ENCODE results near the gene KLHL21. TPM values are rescaled to one million over a fixed set of nuclear protein-coding genes. Genes with fewer than 3 reads are reported as not detected.

Gene KLHL21
- total RNA-seq, 1 experiment from 2014 or later, result 21.6 TPM

GRCh38 chr1:6570987-6571386 lies 31.7 kb downstream of the KLHL21 start:
- peaks cover 11% of the 10 kb centered on the region for H3K27me3 Mint-ChIP-seq (ENCODE audit: insufficient read depth, unreplicated experiment)
- CTCF ChIA-PET, result no interaction called here

GRCh38 chr1:6570100-6570499 lies 32.6 kb downstream of the KLHL21 start:
- TF ChIP-seq, protein P1, sequence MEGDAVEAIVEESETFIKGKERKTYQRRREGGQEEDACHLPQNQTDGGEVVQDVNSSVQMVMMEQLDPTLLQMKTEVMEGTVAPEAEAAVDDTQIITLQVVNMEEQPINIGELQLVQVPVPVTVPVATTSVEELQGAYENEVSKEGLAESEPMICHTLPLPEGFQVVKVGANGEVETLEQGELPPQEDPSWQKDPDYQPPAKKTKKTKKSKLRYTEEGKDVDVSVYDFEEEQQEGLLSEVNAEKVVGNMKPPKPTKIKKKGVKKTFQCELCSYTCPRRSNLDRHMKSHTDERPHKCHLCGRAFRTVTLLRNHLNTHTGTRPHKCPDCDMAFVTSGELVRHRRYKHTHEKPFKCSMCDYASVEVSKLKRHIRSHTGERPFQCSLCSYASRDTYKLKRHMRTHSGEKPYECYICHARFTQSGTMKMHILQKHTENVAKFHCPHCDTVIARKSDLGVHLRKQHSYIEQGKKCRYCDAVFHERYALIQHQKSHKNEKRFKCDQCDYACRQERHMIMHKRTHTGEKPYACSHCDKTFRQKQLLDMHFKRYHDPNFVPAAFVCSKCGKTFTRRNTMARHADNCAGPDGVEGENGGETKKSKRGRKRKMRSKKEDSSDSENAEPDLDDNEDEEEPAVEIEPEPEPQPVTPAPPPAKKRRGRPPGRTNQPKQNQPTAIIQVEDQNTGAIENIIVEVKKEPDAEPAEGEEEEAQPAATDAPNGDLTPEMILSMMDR (IDR thresholded peaks at IDR 0.05; ENCODE audit: insufficient read depth in 1 of 2, low read depth in 1 of 2, low read length in 1 of 2, severe bottlenecking in 1 of 2, unreplicated experiment in 1 of 2), result no peak
- Histone ChIP-seq H3K36me3 (ENCODE audit: control insufficient read depth, insufficient read depth, low read length) (no peaks in the 10 kb centered on the region), H3K4me1 (no peaks in the 10 kb centered on the region), H3K4me3 (ENCODE audit: low read depth, low read length) (no peak overlapping the region), H3K27me3 (replicated peaks; ENCODE audit: control insufficient read depth, insufficient read depth, low read length) (no peaks in the 10 kb centered on the region), H3K9me3 (no peaks in the 10 kb centered on the region)
- no peaks in the 10 kb centered on the region for H3K36me3 Mint-ChIP-seq (ENCODE audit: insufficient read depth, unreplicated experiment)
- no peak for DNase-seq
- no peak overlapping the region for H3K4me3 Mint-ChIP-seq (ENCODE audit: unreplicated experiment)
- BruUV-seq (replicated peaks), result no TSS peak
- POLR2A ChIA-PET, result no interaction called here
- peaks cover 11% of the 10 kb centered on the region for H3K27me3 Mint-ChIP-seq (ENCODE audit: insufficient read depth, unreplicated experiment)
- H3K4me1 Mint-ChIP-seq (ENCODE audit: low read depth, unreplicated experiment), result no peaks in the 10 kb centered on the region
- H3K27ac Mint-ChIP-seq (ENCODE audit: unreplicated experiment), result no peak overlapping the region
- intact Hi-C loops (cut with micrococcal nuclease; ENCODE audit: unreplicated experiment), result no loop called here
- H3K9me3 Mint-ChIP-seq (ENCODE audit: unreplicated experiment), result no peaks in the 10 kb centered on the region
- CTCF ChIA-PET, result no interaction called here

More at GRCh38 chr1:6570987-6571386, 31.7 kb downstream of the KLHL21 start:
- intact Hi-C loops (cut with micrococcal nuclease; ENCODE audit: unreplicated experiment), result no loop called here
- Histone ChIP-seq H3K4me3 (ENCODE audit: low read depth, low read length) (no peak overlapping the region), H3K36me3 (ENCODE audit: control insufficient read depth, insufficient read depth, low read length) (no peaks in the 10 kb centered on the region), H3K4me1 (no peaks in the 10 kb centered on the region), H3K27me3 (replicated peaks; ENCODE audit: control insufficient read depth, insufficient read depth, low read length) (no peaks in the 10 kb centered on the region), H3K9me3 (no peaks in the 10 kb centered on the region)
- no peaks in the 10 kb centered on the region for H3K9me3 Mint-ChIP-seq (ENCODE audit: unreplicated experiment)
- BruUV-seq (replicated peaks), result no TSS peak
- DNase-seq, result no peak
- TF ChIP-seq, protein P1 (IDR thresholded peaks at IDR 0.05; ENCODE audit: insufficient read depth in 1 of 2, low read depth in 1 of 2, low read length in 1 of 2, severe bottlenecking in 1 of 2, unreplicated experiment in 1 of 2), result no peak
- no peaks in the 10 kb centered on the region for H3K36me3 Mint-ChIP-seq (ENCODE audit: insufficient read depth, unreplicated experiment)
- H3K4me1 Mint-ChIP-seq (ENCODE audit: low read depth, unreplicated experiment), result no peaks in the 10 kb centered on the region
- POLR2A ChIA-PET, result no interaction called here
- no peak overlapping the region for H3K27ac Mint-ChIP-seq (ENCODE audit: unreplicated experiment)
- H3K4me3 Mint-ChIP-seq (ENCODE audit: unreplicated experiment), result no peak overlapping the region

DNA sequence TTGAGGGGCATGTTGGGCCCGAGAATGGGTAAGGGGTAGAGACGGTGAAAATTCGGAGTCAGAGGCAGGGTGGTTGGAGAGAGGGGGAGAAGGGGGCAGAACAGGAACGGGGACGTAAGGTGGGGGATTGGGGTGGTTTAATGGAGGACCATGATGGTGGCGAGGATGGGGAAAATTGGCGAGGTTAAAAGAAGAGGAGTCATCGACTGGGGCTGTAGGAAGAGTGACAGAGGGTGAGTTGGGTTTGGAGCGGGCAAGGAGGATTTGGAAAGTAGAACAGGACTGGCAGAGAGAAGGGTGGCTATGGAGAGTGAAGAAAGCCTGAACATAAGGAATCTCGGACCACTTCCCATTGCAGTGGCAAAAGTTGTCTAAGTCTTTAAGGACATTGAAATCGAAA lies 33.6 kb downstream of the KLHL21 start:
- no peaks in the 10 kb centered on the region for H3K36me3 ChIP-seq (ENCODE audit: control insufficient read depth, insufficient read depth, low read length)
- H3K4me3 ChIP-seq (ENCODE audit: low read depth, low read length), result no peak overlapping the region
- Mint-ChIP-seq H3K9me3 (ENCODE audit: unreplicated experiment) (no peaks in the 10 kb centered on the region), H3K4me1 (ENCODE audit: low read depth, unreplicated experiment) (no peaks in the 10 kb centered on the region), H3K27me3 (ENCODE audit: insufficient read depth, unreplicated experiment) (peaks cover 11% of the 10 kb centered on the region), H3K36me3 (ENCODE audit: insufficient read depth, unreplicated experiment) (no peaks in the 10 kb centered on the region), H3K27ac (ENCODE audit: unreplicated experiment) (no peak overlapping the region), H3K4me3 (ENCODE audit: unreplicated experiment) (no peak overlapping the region)
- DNase-seq, result no peak
- no TSS peak for BruUV-seq (replicated peaks)
- TF ChIP-seq, protein P1 (IDR thresholded peaks at IDR 0.05; ENCODE audit: insufficient read depth in 1 of 2, low read depth in 1 of 2, low read length in 1 of 2, severe bottlenecking in 1 of 2, unreplicated experiment in 1 of 2), result no peak
- H3K4me1 ChIP-seq, result no peaks in the 10 kb centered on the region
- no peaks in the 10 kb centered on the region for H3K9me3 ChIP-seq
- intact Hi-C loops (cut with micrococcal nuclease; ENCODE audit: unreplicated experiment), result no loop called here
- ChIA-PET POLR2A (no interaction called here), CTCF (no interaction called here)
- no peaks in the 10 kb centered on the region for H3K27me3 ChIP-seq (replicated peaks; ENCODE audit: control insufficient read depth, insufficient read depth, low read length)

Data from Caco-2 (cell line).